ENCODE data around the gene ADAR.

ADAR gene

GRCh38 chr1:154616659-154617345 lies 8.8 kb upstream of the ADAR start:
- no peak for DNase-seq

DNA sequence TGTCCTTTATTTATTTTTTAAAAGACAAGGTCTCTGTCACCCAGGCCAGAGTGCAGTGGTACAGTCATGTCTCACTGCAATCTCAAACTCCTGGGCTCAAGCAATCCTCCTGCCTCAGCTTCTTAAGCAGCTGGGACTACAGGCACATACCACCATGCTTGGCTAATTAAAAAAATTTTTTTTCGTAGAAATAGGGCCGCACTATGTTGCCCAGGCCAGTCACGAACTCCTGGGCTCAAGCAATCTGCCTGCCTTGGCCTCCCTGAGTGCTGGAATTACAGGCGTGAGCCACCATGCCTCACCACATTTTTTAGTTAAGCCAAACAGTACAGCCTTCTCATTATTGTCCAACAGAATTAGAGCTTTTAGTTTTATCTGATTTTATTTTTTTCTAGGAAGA lies 7.4 kb upstream of the ADAR start:
- no peak for DNase-seq

- DNase-seq: no peak
These were observed 6.9 kb upstream of the ADAR start for GRCh38 chr1:154614901-154615300.

DNA sequence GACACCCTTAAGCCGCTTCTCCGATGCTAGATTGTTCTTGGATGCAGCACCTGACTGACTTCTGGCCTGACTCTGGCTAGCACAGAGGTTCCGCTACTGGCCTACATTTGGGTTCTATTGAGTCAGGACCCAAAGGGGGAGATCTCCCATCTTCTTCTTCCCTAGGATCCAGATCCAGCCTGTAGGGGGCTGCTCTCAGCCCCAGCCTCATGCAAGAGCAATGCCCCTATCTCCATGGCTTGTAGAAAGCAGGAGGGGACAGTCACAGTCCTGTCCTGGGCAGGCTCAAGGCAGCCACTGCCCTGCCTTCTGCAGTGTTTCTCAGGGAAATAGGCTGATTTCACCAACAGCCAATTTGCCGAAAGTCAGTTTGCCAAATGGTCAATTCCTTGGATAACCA lies 6.3 kb upstream of the ADAR start:
- DNase-seq: no peak

DNA sequence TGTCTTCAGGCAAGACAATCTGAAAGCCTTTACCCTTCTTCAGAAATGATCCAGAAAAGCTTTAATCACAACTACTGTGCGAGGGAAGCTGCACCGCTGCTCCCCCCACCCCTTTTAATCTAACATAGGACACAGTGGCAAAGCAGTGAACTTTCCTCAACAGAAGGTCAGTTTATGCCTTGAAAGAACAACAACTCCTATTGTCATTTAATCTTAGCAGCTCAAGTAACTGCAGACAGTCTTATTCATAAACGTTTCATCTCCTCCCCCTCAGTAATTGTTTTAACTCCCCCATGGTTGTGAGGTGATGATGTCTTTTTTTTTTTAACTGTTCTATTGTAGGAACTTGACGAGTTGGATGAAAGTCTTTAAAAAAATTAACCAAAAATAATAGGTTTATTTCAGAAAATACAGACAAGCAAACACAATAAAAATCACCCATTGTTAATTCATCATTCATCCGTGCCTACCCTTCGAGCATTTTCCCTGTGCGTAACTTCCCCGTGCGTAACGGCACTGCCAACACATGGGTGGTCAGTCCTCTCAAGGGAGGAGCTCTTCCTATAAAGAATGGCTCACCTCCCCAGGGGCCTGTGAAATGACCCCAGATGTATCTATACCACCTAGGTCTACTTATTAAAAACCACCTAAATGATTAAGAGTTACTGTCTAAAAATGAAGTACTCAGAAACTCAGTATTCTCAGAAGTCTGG lies 3.3 kb upstream of the ADAR start:
- DNase-seq: no peak

GRCh38 chr1:154609398-154610380 lies 1.7 kb upstream of the ADAR start:
- DNase-seq: no peak

DNA sequence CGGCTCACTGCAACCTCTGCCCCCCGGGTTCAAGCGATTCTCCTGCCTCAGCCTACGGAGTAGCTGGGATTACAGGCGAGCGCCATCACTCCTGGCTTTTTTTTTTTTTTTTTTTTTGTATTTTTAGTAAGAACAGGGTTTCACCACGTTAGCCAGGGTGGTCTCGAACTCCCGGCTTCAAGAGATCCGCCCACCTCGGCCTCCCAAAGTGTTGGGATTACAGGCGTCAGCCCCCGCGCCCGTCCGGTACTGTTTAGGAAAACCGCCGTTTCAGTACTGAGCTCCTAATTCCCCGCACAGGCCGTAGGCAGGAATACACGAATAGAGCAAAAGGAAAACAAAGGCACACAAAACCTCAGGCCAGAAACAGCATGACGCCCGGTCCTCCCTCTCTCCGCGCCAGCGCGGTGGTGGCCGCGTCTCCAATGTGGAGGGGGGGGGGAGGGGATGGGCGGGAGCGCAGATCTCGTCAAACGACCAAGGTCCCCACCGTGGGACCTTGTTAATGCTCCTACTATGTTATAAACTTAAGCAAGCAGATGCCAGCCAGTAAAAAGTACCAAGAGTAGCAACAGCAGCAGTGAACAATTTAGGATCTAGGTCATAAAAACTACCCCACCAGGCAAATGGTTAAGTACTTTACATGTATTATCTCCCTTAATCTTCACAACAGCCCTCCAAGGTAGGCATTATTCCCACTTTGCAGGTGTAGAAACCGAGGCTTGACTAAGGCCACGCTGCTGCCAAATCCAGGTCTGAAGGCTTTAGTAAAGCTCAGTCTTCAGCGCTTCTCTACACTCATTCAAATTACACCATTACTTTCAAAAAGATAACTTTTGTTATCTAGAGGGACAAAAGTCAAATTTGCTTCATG lies 648 bp upstream of the ADAR start:
- DNase-seq: no peak

DNA sequence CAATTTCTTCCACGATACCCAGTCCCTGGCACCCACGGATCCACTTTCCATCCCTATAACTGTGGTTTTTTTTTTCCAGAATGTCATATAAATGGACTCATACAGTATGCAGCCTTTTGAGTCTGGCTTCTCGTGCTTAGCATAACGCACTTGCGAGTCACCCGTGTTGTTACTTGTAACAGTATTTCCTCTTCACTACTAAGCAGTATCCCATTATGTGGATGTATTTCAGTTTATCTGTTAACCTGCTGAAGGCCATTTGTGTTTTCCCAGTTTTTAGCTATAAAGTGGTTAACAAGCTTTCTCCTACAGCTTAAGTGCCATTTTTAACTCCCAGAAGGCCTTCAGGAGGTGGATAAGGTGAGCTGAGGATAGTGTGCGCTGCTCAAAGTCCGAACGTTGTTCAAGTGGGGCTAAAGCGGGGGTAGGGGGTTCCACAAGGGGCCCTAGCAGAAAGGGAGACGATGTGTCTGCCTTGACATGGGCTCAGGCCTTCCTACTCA lies 829 bp downstream of the ADAR start:
- no peak for DNase-seq

DNA sequence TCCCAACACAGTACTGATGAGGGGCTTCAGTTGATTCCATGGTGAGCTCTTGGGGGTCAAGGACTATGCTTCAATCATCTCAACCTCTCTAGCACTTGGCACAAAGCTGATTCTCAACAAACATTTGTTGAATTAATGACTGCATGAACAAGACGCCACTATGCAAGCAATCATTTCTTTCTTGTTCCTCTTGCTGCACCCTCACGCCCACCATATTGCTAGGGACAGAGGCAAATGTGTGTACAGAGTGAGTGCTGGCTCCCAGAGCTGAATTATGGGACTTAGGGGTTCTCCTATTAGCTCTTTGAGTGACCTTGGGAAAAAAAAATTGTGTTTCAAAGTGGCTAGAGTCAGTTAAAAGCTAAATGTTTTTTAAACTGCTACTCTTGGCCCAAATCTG lies 2.5 kb downstream of the ADAR start:
- DNase-seq: no peak

DNA sequence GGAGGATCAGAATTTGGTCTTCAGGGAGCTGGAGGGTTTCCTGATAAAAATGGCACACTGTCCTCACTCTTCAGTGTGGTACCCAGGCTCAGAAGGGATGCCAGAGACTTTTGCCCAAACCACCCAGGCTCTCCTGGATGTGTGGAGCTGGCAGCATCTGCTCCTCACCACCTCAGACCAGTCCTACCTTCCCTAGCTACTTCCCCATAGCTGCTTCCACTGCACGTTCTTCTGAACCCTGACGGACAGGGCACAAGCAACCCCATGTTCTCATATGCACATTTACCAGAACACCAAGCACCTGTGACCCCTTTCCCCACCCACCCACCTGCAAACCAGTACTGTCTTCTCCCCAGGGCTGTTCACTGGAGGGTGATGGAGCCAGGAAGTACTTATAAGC lies 4.7 kb downstream of the ADAR start:
- DNase-seq: no peak

DNA sequence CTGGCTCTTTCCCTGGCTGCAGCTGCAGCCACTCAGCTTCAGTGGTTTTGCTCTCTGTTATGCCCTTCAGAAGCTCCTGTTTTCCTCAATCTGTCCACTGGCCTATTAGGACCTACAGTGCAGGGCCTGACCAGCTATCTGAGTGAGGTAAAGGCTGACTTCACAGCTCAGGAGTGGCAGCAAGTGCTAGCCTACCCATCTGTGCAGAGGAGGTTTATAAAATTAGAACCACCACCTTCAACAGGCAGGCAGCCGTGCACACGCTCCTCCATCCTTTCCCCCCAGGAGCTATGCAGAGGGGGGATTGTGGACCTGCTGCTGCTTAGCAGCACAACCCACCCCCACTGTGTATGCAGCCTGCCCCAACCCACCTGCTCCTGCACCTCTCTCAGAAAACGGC lies 8.3 kb downstream of the ADAR start:
- DNase-seq: no peak

GRCh38 chr1:154598871-154599635 lies 8.9 kb downstream of the ADAR start:
- DNase-seq: no peak

GRCh38 chr1:154595621-154596020 lies 12.4 kb downstream of the ADAR start:
- DNase-seq: no peak

- DNase-seq: no peak
These were observed 13.2 kb downstream of the ADAR start for GRCh38 chr1:154594811-154595210.

DNA sequence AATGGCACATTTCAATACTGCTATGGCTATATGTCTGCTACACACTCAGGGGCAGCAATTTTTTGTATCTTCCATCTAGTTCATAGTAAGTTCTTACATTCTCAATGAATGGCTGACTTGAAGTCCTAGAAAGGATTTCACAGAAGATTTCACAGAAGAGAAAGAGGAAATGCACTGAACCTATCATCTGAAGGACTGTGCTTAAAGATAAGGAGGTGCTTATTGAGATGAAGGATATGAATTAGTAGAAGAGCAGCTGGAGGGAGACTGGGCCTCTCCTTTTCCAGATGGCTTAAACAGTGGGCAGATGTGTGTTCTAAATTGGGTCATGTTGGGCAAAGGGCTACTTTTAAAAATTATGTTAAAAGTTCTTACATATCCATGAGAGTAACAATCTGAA lies 14.6 kb downstream of the ADAR start:
- no peak for DNase-seq

DNA sequence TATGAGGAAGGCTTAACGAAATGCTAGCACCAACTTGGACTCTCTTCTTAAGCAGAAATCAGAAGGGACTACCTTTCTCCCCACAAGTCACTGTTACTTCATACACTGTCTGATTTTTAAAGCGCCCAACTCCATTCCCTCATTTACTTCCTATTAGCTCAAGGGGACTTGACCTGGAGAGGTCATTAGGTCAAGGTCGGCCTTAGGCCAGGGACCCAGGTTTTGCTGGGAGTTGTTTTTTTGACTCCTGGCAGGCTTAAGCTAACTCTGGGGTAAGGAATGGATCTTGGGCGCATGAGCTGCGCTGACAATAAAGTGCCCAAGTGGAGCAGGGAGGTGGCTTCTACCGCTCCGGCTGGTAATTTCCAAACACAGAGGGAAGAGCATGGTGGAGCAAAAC lies 16.8 kb downstream of the ADAR start:
- DNase-seq: no peak

DNA sequence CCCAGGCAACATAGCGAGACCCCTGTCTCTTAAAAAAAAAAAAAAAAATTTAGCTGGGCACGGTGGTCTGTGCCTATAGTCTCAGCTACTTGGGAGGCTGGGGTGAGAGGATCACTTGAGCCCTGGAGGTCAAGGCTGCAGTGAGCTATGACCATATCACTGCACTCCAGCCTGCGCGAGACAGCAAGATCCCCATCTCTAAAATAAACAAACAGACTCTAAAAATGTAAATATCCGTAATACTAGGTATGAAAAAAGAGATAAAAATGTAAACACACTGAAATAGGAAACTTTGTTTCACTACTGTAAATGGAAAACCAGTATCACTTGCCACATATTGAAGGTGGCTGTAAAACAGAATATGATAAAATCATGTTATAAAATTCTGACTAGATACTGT lies 17.2 kb downstream of the ADAR start:
- no peak for DNase-seq

GRCh38 chr1:154589780-154590179 lies 18.2 kb downstream of the ADAR start:
- DNase-seq: no peak

GRCh38 chr1:154586641-154587040 lies 21.3 kb downstream of the ADAR start:
- no peak for DNase-seq

- DNase-seq: no peak
These were observed 21.8 kb downstream of the ADAR start for GRCh38 chr1:154586231-154586630.

GRCh38 chr1:154584267-154584994 lies 23.6 kb downstream of the ADAR start:
- DNase-seq: no peak
